ENCODE results near the gene TBC1D16. TPM values are rescaled to one million over a fixed set of nuclear protein-coding genes. Genes with fewer than 3 reads are reported as not detected.

TBC1D16 gene
- total and polyA plus RNA-seq, 2 experiments from 2014 or later: 24.5 to 38.1 TPM

DNA sequence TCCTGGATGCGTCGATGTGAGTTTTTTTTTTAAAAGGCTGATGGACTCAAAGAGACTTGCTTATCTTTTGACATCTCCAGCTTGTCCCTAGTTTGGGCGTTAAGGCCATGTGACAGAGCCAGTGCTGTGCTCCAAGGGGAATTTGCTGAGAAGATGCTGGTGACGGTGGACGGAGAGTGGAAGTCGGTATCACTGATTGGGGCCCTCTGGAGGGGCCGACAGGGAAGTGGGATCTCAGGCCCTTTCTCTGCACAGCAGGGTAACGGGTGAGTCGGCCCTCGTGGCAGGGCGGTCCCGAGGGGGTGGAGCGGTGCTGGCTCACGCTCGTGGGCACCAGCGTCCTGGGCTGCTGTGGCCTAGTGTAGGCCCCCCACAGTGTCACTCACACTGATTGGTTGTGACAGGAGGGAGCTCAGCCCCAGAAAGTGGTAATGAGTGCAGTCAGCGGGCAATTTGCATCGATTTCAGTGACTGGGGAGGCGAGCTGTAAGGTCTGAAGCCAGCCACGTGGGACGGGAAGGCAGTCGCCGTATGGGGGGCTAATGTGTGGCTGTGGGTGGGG lies 91.3 kb downstream of the TBC1D16 start:
- Histone ChIP-seq H2AFZ (no peak overlapping the region), H3K27ac (no peak overlapping the region), H3K9me3 (ENCODE audit: low read depth) (no peaks in the 10 kb centered on the region), H3K27me3 (no peaks in the 10 kb centered on the region), H4K20me1 (ENCODE audit: insufficient read depth, poor library complexity, severe bottlenecking) (no peaks in the 10 kb centered on the region), H3K9me2 (replicated peaks; ENCODE audit: insufficient read depth) (no peaks in the 10 kb centered on the region), H3K79me2 (no peaks in the 10 kb centered on the region), H3K36me3 (replicated peaks; ENCODE audit: insufficient read depth, low read depth) (no peaks in the 10 kb centered on the region), H3K4me2 (no peak overlapping the region), H3K4me3 (no peak overlapping the region), H3K4me1 (ENCODE audit: insufficient read depth) (peaks cover under 1% of the 10 kb centered on the region)
- TF ChIP-seq EZH2phosphoT487 (IDR thresholded peaks at IDR 0.05; ENCODE audit: low read depth, severe bottlenecking, unreplicated experiment): no peak
- no peak for TF ChIP-seq EZH2 (IDR thresholded peaks at IDR 0.05; ENCODE audit: borderline replicate concordance)
- TF ChIP-seq, protein P1, sequence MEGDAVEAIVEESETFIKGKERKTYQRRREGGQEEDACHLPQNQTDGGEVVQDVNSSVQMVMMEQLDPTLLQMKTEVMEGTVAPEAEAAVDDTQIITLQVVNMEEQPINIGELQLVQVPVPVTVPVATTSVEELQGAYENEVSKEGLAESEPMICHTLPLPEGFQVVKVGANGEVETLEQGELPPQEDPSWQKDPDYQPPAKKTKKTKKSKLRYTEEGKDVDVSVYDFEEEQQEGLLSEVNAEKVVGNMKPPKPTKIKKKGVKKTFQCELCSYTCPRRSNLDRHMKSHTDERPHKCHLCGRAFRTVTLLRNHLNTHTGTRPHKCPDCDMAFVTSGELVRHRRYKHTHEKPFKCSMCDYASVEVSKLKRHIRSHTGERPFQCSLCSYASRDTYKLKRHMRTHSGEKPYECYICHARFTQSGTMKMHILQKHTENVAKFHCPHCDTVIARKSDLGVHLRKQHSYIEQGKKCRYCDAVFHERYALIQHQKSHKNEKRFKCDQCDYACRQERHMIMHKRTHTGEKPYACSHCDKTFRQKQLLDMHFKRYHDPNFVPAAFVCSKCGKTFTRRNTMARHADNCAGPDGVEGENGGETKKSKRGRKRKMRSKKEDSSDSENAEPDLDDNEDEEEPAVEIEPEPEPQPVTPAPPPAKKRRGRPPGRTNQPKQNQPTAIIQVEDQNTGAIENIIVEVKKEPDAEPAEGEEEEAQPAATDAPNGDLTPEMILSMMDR (IDR thresholded peaks at IDR 0.05; ENCODE audit: poor library complexity): no peak
- no peak for DNase-seq (ENCODE audit: low spot score)
- 89% methylated on average over 19 of the region's 23 CpGs for WGBS (ENCODE audit: low lambda C conversion rate, missing lambda C conversion rate)

DNA sequence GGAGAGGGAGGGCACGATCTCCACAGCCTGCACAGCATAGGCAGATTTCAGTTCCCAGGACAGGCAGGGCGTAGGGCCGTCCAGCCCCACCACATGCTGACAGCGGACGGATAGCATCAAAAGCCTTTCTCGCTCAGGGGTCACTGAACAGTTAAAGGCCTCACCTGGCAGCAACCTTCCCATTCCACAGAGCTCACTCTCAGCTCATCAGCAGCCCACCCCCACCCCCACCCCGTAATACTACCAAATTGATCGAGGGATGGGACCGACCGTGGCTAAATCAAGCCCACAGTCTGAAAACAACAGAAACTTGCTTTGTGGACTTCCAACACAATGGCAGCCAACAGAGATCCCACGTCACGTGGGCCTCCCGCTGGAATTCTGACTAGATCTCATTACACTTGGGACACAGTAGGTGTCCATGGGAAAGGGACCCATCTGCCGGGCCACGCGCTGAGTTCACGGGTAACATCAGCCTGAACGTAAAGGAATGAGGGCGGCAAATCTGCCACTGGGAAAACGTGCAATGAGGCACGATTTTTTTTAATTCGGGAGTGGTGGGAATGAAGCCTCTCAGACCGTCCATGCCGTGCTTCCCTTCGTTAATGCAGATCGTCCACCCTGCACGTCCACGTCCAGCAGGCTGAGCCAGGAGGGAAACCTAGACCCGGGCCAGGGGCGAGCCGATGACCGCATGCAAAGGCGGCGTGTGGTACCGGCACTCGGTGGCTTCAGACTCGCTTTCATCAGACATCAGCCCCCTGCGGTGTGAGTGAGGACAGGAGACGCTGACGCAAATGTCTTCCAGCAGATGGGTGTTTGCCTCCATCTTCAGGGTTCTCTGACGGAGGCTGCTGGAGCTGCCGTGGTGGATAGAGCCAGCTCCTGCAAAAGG lies 92.1 kb downstream of the TBC1D16 start:
- Histone ChIP-seq H4K20me1 (ENCODE audit: insufficient read depth, poor library complexity, severe bottlenecking) (no peaks in the 10 kb centered on the region), H3K4me1 (ENCODE audit: insufficient read depth) (no peaks in the 10 kb centered on the region), H3K4me2 (no peak overlapping the region), H3K9me3 (ENCODE audit: low read depth) (no peaks in the 10 kb centered on the region), H3K79me2 (no peaks in the 10 kb centered on the region), H3K4me3 (no peak overlapping the region), H3K36me3 (replicated peaks; ENCODE audit: insufficient read depth, low read depth) (no peaks in the 10 kb centered on the region), H3K27ac (no peak overlapping the region), H3K9me2 (replicated peaks; ENCODE audit: insufficient read depth) (no peaks in the 10 kb centered on the region), H2AFZ (no peak overlapping the region), H3K27me3 (no peaks in the 10 kb centered on the region)
- DNase-seq (ENCODE audit: low spot score): no peak
- TF ChIP-seq, protein P1 (IDR thresholded peaks at IDR 0.05; ENCODE audit: poor library complexity): no peak
- no peak for TF ChIP-seq EZH2 (IDR thresholded peaks at IDR 0.05; ENCODE audit: borderline replicate concordance)
- WGBS (ENCODE audit: low lambda C conversion rate, missing lambda C conversion rate): 94% methylated on average over 36 of the region's 42 CpGs

- H3K9me2 ChIP-seq (replicated peaks; ENCODE audit: insufficient read depth): no peaks in the 10 kb centered on the region
- H3K27ac ChIP-seq: no peak overlapping the region
- TF ChIP-seq EZH2phosphoT487 (IDR thresholded peaks at IDR 0.05; ENCODE audit: low read depth, severe bottlenecking, unreplicated experiment) (no peak), EZH2 (IDR thresholded peaks at IDR 0.05; ENCODE audit: borderline replicate concordance) (no peak)
- TF ChIP-seq, protein P1 (IDR thresholded peaks at IDR 0.05; ENCODE audit: poor library complexity): no peak
- H2AFZ ChIP-seq: no peak overlapping the region
- H4K20me1 ChIP-seq (ENCODE audit: insufficient read depth, poor library complexity, severe bottlenecking): no peaks in the 10 kb centered on the region
- H3K36me3 ChIP-seq (replicated peaks; ENCODE audit: insufficient read depth, low read depth): no peaks in the 10 kb centered on the region
- no peak overlapping the region for H3K4me2 ChIP-seq
- H3K4me1 ChIP-seq (ENCODE audit: insufficient read depth): no peaks in the 10 kb centered on the region
- H3K4me3 ChIP-seq: no peak overlapping the region
- WGBS (ENCODE audit: low lambda C conversion rate, missing lambda C conversion rate): 92% methylated on average over 34 of the region's 35 CpGs
- no peaks in the 10 kb centered on the region for H3K79me2 ChIP-seq
- H3K9me3 ChIP-seq (ENCODE audit: low read depth): no peaks in the 10 kb centered on the region
- no peak for DNase-seq (ENCODE audit: low spot score)
- H3K27me3 ChIP-seq: no peaks in the 10 kb centered on the region
These were observed 92.9 kb downstream of the TBC1D16 start for GRCh38 chr17:79942591-79943346.

Data from hepatocyte (in vitro differentiated cells).